GM19035 (cell line): ENCODE data around the gene PDE6B.
"Not testable (repeated sequence)": the region's sequence is repeated elsewhere in the genome, so short reads cannot be mapped to it uniquely, and the experiment has no call there.

Experiments used
- ATAC-seq: cut with Tn5 transposase; IDR thresholded peaks from one replicate; pipeline ENCODE4 v1.9.1; 2021; ENCODE audit not compliant: unreplicated experiment

Gene PDE6B

GRCh38 chr4:624705-625590 is at the start of gene PDE6B:
PDE6B (plus strand) TSS chr4:625573; CDS start chr4:625627, 54 bp downstream.
- no peak for ATAC-seq

DNA sequence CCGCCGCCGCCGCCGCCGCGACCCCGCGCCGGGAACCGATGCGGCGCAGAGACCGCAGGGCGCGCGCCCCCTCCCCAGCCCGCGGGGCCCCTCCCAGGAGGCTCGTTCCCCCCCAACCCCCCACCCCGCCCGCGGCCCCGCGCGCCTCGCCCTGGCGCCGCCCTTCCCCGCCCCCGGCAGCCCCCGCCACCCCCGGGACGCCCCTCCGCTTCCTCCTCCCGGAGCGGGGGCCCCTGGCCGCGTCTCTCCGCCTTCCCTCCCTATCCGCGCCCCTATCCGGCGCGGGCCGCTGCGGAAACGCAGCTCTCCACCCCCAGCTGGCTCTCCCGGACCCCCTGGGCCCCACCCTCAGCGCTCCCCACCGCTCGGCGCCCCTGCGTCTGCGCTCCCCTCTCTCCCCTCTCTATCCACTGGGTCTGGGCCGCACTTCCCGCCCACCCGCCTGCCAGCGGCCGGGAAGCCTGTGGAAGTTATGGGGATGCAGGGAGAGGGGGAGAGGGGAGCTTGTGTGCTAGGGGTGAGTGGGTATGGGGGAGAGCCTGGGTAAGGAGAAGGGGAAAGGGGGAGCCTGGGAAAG is 49.0 kb upstream of the PDE6B start, which contains the start of gene TMEM271:
Gene TMEM271 (minus strand): TSS at position 51 of the 577 bp plus-strand sequence. CDS start 233 bp downstream, outside the sequence.
- no peak for ATAC-seq

- ATAC-seq = no peak
Measured at GRCh38 chr4:576991-577498, 48.3 kb upstream of the PDE6B start.

DNA sequence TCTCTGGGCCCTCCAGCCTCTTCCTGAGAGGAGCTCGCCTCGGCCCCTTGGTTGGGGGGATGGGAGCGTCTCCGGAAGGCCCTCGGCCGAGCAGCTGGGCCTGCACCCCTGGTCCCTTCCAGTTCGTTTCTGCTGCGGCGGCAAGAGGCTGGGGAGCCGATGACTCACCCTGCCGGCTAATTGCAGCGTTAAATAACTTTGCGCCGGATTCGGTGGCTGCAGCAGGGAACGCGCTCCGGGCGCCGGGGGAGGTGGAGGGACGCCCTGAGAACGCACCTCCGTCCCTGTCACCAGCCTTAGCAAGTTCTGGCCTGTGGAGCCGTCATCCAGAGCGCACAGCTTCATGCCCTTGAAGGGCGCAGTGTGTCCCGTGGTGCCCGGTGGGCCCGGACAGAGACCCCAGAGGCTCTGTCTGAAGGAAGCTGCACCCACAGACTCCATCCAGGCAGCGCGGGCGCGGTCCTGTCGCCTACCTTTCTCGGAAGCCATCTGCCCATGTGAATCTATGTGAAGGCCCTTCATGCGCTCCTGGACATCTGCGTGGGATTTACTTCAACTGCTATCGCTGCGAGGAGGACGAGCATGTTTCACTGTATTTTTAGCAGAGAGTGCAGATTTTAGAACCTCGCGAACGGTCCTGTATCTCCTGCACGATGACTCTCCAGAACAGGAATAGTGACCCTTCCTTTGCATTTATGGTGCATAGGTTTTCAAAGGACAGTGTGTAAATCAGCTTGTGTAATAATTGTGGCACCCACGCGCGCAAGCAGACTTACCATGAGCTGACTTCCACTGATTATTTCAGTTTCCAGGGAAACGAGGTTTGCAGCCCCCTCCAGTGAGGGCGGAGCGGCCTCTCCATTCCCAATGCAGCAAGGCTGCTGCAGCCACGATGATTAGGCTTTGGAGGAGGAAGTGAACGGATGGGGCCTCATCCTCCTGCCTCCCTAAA is 47.6 kb upstream of the PDE6B start:
- ATAC-seq = no peak

- ATAC-seq = no peak
Measured at GRCh38 chr4:578451-579443, 46.6 kb upstream of the PDE6B start.

DNA sequence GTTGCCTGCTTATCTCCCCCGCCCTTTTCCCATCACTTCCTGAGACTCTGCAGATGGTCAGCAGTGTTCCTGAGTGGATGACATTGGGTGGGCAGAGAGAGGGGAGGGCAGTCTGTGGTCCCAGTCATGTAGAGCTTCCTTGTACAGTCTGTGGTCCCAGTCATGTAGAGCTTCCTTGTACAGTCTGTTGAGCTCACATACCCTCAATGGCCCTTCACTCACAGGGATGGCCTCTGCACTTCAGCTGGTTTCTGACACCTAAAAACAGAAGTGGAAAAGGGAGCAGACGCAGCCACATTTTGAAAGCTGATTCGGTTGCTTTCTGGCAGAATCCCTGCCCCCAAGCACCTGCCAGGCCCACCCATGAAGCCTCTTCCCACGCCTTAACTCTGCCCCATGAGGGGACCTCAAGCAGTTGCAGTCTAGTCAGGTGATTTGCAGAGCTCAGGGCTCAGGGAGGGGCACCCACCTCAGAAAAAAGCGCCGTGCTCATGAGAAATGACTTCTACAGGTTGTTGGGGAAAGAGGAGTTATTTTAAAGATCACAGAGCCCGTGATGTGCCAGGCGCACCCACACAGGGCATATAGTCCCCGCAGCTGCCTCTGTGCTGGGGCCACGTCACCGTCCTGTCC is 45.7 kb upstream of the PDE6B start:
- ATAC-seq = no peak

- ATAC-seq = no peak
Measured at GRCh38 chr4:581181-581580, 44.2 kb upstream of the PDE6B start.

GRCh38 chr4:581753-582361 is 43.5 kb upstream of the PDE6B start:
- ATAC-seq = no peak

- no peak for ATAC-seq
Measured at GRCh38 chr4:583820-584219, 41.6 kb upstream of the PDE6B start.

- no peak for ATAC-seq
Measured at GRCh38 chr4:587671-588350, 37.6 kb upstream of the PDE6B start.

DNA sequence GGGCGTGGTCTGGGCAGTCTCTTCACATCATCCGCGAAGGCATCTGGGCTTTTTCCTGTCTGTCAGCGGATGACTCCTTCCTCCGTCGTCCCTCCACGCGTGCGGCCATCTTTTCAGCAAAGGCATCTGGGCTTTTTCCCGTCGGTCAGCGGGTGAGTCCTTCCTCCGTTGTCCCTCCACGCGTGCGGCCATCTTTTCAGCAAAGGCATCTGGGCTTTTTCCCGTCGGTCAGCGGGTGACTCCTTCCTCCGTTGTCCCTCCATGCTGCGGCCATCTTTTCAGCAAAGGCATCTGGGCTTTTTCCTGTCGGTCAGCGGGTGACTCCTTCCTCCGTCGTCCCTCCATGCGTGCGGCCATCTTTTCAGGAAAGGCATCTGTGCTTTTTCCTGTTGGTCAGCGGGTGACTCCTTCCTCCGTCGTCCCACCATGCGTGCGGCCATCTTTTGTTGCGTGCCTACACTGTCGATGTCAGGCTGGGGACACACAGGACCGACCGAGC is 37.0 kb upstream of the PDE6B start:
- no peak for ATAC-seq

- ATAC-seq = no peak
Measured at GRCh38 chr4:589219-589963, 36.0 kb upstream of the PDE6B start.

GRCh38 chr4:590313-590841 is 35.0 kb upstream of the PDE6B start:
- ATAC-seq = no peak

DNA sequence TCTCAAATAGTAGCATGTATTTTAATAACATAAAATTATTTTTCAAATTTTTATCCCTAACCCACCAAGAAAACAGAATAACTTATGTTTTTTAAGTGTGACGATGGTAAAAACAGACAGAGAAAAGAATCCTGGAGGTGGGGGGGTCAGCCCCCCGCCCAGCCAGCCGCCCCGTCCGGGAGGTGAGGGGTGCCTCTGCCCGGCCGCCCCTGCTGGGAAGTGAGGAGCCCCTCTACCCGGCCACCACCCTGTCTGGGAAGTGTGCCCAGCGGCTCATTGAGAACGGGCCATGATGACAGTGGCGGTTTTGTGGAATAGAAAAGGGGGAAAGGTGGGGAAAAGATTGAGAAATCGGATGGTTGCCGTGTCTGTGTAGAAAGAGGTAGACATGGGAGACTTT is 33.2 kb upstream of the PDE6B start:
- not testable (repeated sequence) for ATAC-seq

DNA sequence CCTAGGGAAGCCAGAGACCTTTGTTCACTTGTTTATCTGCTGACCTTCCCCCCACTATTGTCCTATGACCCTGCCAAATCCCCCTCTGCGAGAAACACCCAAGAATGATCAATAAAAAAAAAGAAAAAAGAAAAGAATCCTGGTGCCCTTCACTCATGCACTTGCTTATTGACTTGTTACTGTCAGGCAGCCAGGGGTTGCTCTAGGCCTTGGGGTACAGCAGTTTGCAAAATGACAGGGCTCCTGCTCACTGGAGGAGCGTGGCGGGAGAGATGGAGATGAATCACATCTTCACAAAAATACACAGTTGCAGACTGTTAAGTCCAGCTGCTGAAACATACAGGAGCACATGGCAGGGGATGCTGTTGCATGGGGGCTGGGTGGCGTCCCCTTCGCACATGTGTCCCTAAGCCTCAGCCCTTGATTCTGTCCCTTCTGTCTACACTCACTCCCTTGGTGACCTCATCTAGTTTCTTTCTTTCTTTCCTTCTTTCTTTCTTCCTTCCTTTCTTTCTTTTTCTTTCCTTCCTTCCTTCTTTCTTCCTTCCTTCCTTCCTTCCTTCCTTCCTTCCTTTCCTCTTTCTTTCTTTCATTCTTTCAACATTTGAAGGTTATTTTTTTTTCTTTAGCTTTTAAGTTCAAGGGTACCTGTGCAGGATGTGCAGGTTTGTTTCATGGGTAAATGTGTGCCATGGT is 32.4 kb upstream of the PDE6B start:
- ATAC-seq = no peak

DNA sequence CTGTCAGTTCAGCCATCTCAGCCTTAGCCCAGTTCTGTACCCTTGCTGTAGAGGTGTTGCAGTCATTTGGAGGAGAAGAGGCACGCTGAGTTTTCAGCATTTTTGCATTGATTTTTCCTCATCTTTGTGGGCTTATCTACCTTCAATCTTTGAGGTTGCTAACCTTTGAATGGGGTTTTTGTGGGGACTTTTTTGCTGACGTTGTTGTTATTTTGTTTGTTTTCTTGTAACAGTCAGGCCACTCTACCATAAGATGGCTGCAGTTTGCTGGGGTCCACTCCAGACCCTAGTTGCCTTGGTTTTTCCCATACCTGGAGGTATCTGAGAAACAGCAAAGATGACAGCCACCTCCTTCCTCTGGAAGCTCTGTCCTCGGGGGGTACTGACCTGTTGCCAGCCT is 26.4 kb upstream of the PDE6B start:
- ATAC-seq = no peak

DNA sequence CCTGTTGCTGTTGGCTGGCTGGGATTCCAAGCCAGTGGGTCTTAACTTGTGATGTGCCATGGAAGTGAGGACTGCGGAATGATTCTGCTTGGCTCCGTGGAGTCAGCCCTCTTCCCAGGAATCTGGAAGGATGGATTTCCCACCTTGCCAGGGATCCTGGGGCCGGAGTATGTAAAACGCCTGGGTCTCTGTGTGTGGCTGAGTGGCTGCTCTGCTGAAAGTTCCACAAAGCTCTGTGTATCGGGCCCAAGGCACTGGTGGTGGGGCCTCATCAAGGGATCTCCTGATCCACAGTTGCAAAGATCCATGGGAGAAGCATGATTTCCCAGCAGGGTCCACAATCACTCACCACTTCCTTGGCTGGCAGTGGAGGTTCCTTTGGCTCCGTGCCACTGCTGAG is 25.2 kb upstream of the PDE6B start:
- no peak for ATAC-seq
